Testis (tissue), 2 donors: ENCODE results near the gene NET1.

ENCODE experiments used
- POLR2A ChIP-seq: fragments of 450-650 bp; IDR thresholded peaks from one replicate; pipeline ENCODE4 v1.6.1; 2017; ENCODE audit warnings: antibody characterized with exemption, mild to moderate bottlenecking, moderate library complexity
- TF ChIP-seq, protein P1 (sequence below), 3 experiments: fragments of 450-650 bp in 2 of 3; fragments of 200-600 bp in 1 of 3; sonication (generic) in 1 of 3; IDR thresholded peaks; one replicate each; pipeline ENCODE4 v1.5.1; 2016 to 2019; ENCODE audit warnings: antibody characterized with exemption in 3 of 3, mild to moderate bottlenecking in 2 of 3, moderate library complexity in 1 of 3

DNA sequence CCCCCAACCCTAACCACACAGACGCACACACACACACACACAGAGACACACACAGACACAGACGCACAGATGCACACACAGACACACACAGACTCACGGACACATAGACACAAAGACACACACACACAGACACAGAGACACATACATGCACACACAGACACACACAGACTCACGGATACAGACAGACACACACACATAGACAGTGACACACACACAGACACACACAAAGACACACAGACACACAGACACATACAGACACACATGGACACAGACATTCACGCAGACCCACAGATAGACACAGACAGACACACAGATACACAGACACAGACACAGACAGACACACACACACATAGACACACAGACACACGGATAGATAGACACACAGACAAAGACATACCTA is 84.9 kb downstream of the NET1 start:
- TF ChIP-seq POLR2A, result no peak
- TF ChIP-seq, protein P1, sequence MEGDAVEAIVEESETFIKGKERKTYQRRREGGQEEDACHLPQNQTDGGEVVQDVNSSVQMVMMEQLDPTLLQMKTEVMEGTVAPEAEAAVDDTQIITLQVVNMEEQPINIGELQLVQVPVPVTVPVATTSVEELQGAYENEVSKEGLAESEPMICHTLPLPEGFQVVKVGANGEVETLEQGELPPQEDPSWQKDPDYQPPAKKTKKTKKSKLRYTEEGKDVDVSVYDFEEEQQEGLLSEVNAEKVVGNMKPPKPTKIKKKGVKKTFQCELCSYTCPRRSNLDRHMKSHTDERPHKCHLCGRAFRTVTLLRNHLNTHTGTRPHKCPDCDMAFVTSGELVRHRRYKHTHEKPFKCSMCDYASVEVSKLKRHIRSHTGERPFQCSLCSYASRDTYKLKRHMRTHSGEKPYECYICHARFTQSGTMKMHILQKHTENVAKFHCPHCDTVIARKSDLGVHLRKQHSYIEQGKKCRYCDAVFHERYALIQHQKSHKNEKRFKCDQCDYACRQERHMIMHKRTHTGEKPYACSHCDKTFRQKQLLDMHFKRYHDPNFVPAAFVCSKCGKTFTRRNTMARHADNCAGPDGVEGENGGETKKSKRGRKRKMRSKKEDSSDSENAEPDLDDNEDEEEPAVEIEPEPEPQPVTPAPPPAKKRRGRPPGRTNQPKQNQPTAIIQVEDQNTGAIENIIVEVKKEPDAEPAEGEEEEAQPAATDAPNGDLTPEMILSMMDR (IDR thresholded peaks at IDR 0.05), result no peak
